ENCODE results near the gene RIMBP2. TPM values are rescaled to one million over a fixed set of nuclear protein-coding genes. Genes with fewer than 3 reads are reported as not detected.

RIMBP2 gene
- total and polyA plus RNA-seq, 9 of the 15 experiments (the other 6 are each of a cell fraction or from before 2014, with no cell fraction given): not detected

GRCh38 chr12:130671556-130671955 lies 44.5 kb downstream of the RIMBP2 start:
- Histone ChIP-seq H4K20me1 (replicated peaks; ENCODE audit: control insufficient read depth, insufficient read depth, low read length) (0 out of 2 replicates have a peak, but pooled peaks cover 4% of the 10 kb centered on the region), H3K27ac (ENCODE audit: extremely low read depth, low read depth, low read length) (no peak overlapping the region), H2AFZ (ENCODE audit: low read depth, low read length) (no peak overlapping the region), H3K36me3 (ENCODE audit: control insufficient read depth, insufficient read depth, low read length) (no peaks in the 10 kb centered on the region), H3K9me1 (ENCODE audit: control insufficient read depth, insufficient read depth, low read length) (no peaks in the 10 kb centered on the region), H3K9ac (ENCODE audit: insufficient read depth in 1 of 2, low read depth in 2 of 2, low read length in 2 of 2) (no peak overlapping the region), H3K79me2 (ENCODE audit: control insufficient read depth, insufficient read depth, low read length) (no peaks in the 10 kb centered on the region), H3K4me2 (ENCODE audit: insufficient read depth, low read length) (no peak overlapping the region), H3K9me3 (replicated peaks; ENCODE audit: control insufficient read depth, insufficient read depth, low read depth, low read length) (no peaks in the 10 kb centered on the region), H3K27me3 (ENCODE audit: control insufficient read depth in 2 of 2, insufficient read depth in 2 of 2, low read length in 2 of 2) (peaks cover 35 to 75% of the 10 kb centered on the region in 2 experiments), H3K4me3 (no peak overlapping the region), H3K4me1 (replicated peaks in 1 of 2; ENCODE audit: control insufficient read depth in 2 of 2, insufficient read depth in 2 of 2, low read length in 2 of 2) (no peaks in the 10 kb centered on the region; a peak in 1 of 5 replicates)
- DNase-seq (ENCODE audit: extremely low read depth in 1 of 4, low spot score in 3 of 4): no peak
- ChIA-PET CTCF (ENCODE audit: low intra/inter-chr PET ratio) (no interaction called here), POLR2A (no interaction called here)
- BruUV-seq (replicated peaks): no TSS peak
- in situ Hi-C loops (cut with MboI) (no loop called here), intact Hi-C loops (cut with micrococcal nuclease) (no loop called here)
- FAIRE-seq: no peak
- TF ChIP-seq TARDBP (IDR thresholded peaks at IDR 0.05) (no peak), PHB2 (IDR thresholded peaks at IDR 0.05; ENCODE audit: low read depth) (no peak), POLR2A (conservative IDR thresholded peaks at IDR 0.05) (no peak), CBX3 (IDR thresholded peaks at IDR 0.05; ENCODE audit: borderline replicate concordance in 1 of 2, low read length in 2 of 2) (no peak), MAFK (IDR thresholded peaks at IDR 0.05; ENCODE audit: low read length) (no peak), HDAC8 (tag; IDR thresholded peaks at IDR 0.05) (no peak), ATF3 (IDR thresholded peaks at IDR 0.05) (no peak), ATF3 (CRISPR knock-in tag; conservative IDR thresholded peaks at IDR 0.05) (no peak), ZNF444 (CRISPR knock-in tag; IDR thresholded peaks at IDR 0.05) (no peak), ZNF140 (CRISPR knock-in tag; IDR thresholded peaks at IDR 0.05) (no peak), CHD2 (IDR thresholded peaks at IDR 0.05; ENCODE audit: low read depth, low read length) (no peak), SIN3B (IDR thresholded peaks at IDR 0.05; ENCODE audit: low read depth) (no peak), ETV5 (CRISPR knock-in tag; IDR thresholded peaks at IDR 0.05; ENCODE audit: low read depth) (no peak), CHAMP1 (IDR thresholded peaks at IDR 0.05) (no peak), ZFP36 (IDR thresholded peaks at IDR 0.05; ENCODE audit: low read depth, low read length, partially characterized antibody) (no peak), NBN (IDR thresholded peaks at IDR 0.05; ENCODE audit: low read depth) (no peak), GTF2B (IDR thresholded peaks at IDR 0.05; ENCODE audit: extremely low read depth, insufficient read length) (no peak)
- 0% methylated on average over 5 of the region's 5 CpGs for WGBS (ENCODE audit: insufficient coverage, low coverage, missing lambda C conversion rate)
- no peak for ATAC-seq

Measured in K562 (cell line).